Stimulated activated memory B cell treated with anti-CD40 and anti-IgM and Interleukin-4, amounts not matched to agents 10 μg/mL and 1 μg/mL and 100 μg/mL, for 72 hours (primary cell): ENCODE data around the gene NINL.
"Not testable (repeated sequence)": the region's sequence is repeated elsewhere in the genome, so short reads cannot be mapped to it uniquely, and the experiment has no call there.

Experiments
- ATAC-seq: fragments of 150-1000 bp; cut with Tn5 transposase; 2 replicates; pipeline ENCODE4 v1.10.0; 2021
- H3K27ac Mint-ChIP-seq: one replicate; pipeline ENCODE4 v1.8.0; 2022; ENCODE audit warnings: mild to moderate bottlenecking, mixed read lengths
- H3K27me3 Mint-ChIP-seq: one replicate; pipeline ENCODE4 v1.8.0; 2022; ENCODE audit warnings: mixed read lengths
- H3K36me3 Mint-ChIP-seq: one replicate; pipeline ENCODE4 v1.8.0; 2022; ENCODE audit warnings: mixed read lengths
- H3K4me1 Mint-ChIP-seq: one replicate; pipeline ENCODE4 v1.8.0; 2022; ENCODE audit warnings: mixed read lengths
- H3K4me3 Mint-ChIP-seq: one replicate; pipeline ENCODE4 v1.8.0; 2022; ENCODE audit warnings: mild to moderate bottlenecking, moderate library complexity, mixed read lengths
- H3K9me3 Mint-ChIP-seq: one replicate; pipeline ENCODE4 v1.8.0; 2022; ENCODE audit warnings: mixed read lengths

The NINL gene

GRCh38 chr20:25605148-25605547 lies 19.8 kb upstream of the NINL start:
- Mint-ChIP-seq H3K27me3 (peaks cover 18% of the 10 kb centered on the region), H3K27ac (no peak overlapping the region), H3K36me3 (peaks cover 7% of the 10 kb centered on the region), H3K4me1 (no peaks in the 10 kb centered on the region), H3K9me3 (no peaks in the 10 kb centered on the region), H3K4me3 (no peak overlapping the region)
- ATAC-seq, result no peak

- Mint-ChIP-seq H3K36me3 (peaks cover 2% of the 10 kb centered on the region), H3K27ac (no peak overlapping the region), H3K27me3 (peaks cover 18% of the 10 kb centered on the region), H3K9me3 (no peaks in the 10 kb centered on the region), H3K4me1 (no peaks in the 10 kb centered on the region), H3K4me3 (no peak overlapping the region)
- no peak for ATAC-seq
Observed at GRCh38 chr20:25604611-25605010, 19.3 kb upstream of the NINL start.

- peaks cover 18% of the 10 kb centered on the region for H3K27me3 Mint-ChIP-seq
- not testable (repeated sequence) for H3K4me3 Mint-ChIP-seq, ATAC-seq, H3K27ac Mint-ChIP-seq, H3K36me3 Mint-ChIP-seq, H3K9me3 Mint-ChIP-seq, H3K4me1 Mint-ChIP-seq
Observed at GRCh38 chr20:25602914-25603309, 17.6 kb upstream of the NINL start.

GRCh38 chr20:25602191-25602913 lies 17.0 kb upstream of the NINL start:
- H3K4me3 Mint-ChIP-seq, H3K9me3 Mint-ChIP-seq, ATAC-seq, H3K27ac Mint-ChIP-seq, H3K36me3 Mint-ChIP-seq, H3K4me1 Mint-ChIP-seq: not testable (repeated sequence)
- H3K27me3 Mint-ChIP-seq, result peaks cover 18% of the 10 kb centered on the region

GRCh38 chr20:25601659-25602058 lies 16.3 kb upstream of the NINL start:
- H3K27ac Mint-ChIP-seq, result no peak overlapping the region
- ATAC-seq, result no peak
- H3K4me3 Mint-ChIP-seq, result no peak overlapping the region
- no peaks in the 10 kb centered on the region for H3K4me1 Mint-ChIP-seq
- H3K9me3 Mint-ChIP-seq, result no peaks in the 10 kb centered on the region
- H3K36me3 Mint-ChIP-seq, result no peaks in the 10 kb centered on the region
- peaks cover 18% of the 10 kb centered on the region for H3K27me3 Mint-ChIP-seq

- Mint-ChIP-seq H3K36me3 (no peaks in the 10 kb centered on the region), H3K4me3 (no peak overlapping the region)
Observed at GRCh38 chr20:25600632-25601031, 15.3 kb upstream of the NINL start.

GRCh38 chr20:25592135-25592852 lies 7.0 kb upstream of the NINL start:
- no peak overlapping the region for H3K4me3 Mint-ChIP-seq
- H3K27ac Mint-ChIP-seq, result no peak overlapping the region
- H3K36me3 Mint-ChIP-seq, result no peaks in the 10 kb centered on the region
- no peaks in the 10 kb centered on the region for H3K4me1 Mint-ChIP-seq
- no peaks in the 10 kb centered on the region for H3K27me3 Mint-ChIP-seq
- ATAC-seq, result no peak
- no peaks in the 10 kb centered on the region for H3K9me3 Mint-ChIP-seq

More at GRCh38 chr20:25600632-25601031, 15.3 kb upstream of the NINL start:
- Mint-ChIP-seq H3K4me1 (no peaks in the 10 kb centered on the region), H3K9me3 (no peaks in the 10 kb centered on the region), H3K27me3 (peaks cover 18% of the 10 kb centered on the region), H3K27ac (no peak overlapping the region)
- ATAC-seq, result no peak

- H3K4me1 Mint-ChIP-seq, H3K9me3 Mint-ChIP-seq, H3K27ac Mint-ChIP-seq, H3K36me3 Mint-ChIP-seq, ATAC-seq, H3K27me3 Mint-ChIP-seq, H3K4me3 Mint-ChIP-seq: not testable (repeated sequence)
Observed at GRCh38 chr20:25590778-25591177, 5.4 kb upstream of the NINL start.

GRCh38 chr20:25588491-25588890 lies 3.2 kb upstream of the NINL start:
- H3K27me3 Mint-ChIP-seq, result peaks cover 24% of the 10 kb centered on the region
- H3K27ac Mint-ChIP-seq, result no peak overlapping the region
- ATAC-seq, result no peak
- H3K36me3 Mint-ChIP-seq, result no peaks in the 10 kb centered on the region
- peaks cover 6% of the 10 kb centered on the region for H3K4me1 Mint-ChIP-seq
- H3K9me3 Mint-ChIP-seq, result peaks cover 3% of the 10 kb centered on the region
- no peak overlapping the region for H3K4me3 Mint-ChIP-seq

GRCh38 chr20:25587536-25587935 lies 2.2 kb upstream of the NINL start:
- Mint-ChIP-seq H3K9me3 (peaks cover 3% of the 10 kb centered on the region), H3K4me3 (no peak overlapping the region), H3K36me3 (no peaks in the 10 kb centered on the region), H3K27ac (no peak overlapping the region), H3K27me3 (peaks cover 33% of the 10 kb centered on the region), H3K4me1 (peaks cover 6% of the 10 kb centered on the region)
- ATAC-seq, result no peak

GRCh38 chr20:25586877-25587276 lies 1.5 kb upstream of the NINL start:
- Mint-ChIP-seq H3K36me3 (no peaks in the 10 kb centered on the region), H3K4me1 (peaks cover 6% of the 10 kb centered on the region), H3K27me3 (peaks cover 39% of the 10 kb centered on the region), H3K4me3 (no peak overlapping the region), H3K9me3 (peaks cover 3% of the 10 kb centered on the region), H3K27ac (no peak overlapping the region)
- ATAC-seq, result no peak

GRCh38 chr20:25583607-25584006 lies 1.7 kb downstream of the NINL start:
- H3K9me3 Mint-ChIP-seq, H3K4me3 Mint-ChIP-seq, ATAC-seq, H3K4me1 Mint-ChIP-seq, H3K36me3 Mint-ChIP-seq, H3K27ac Mint-ChIP-seq: not testable (repeated sequence)
- peaks cover 39% of the 10 kb centered on the region for H3K27me3 Mint-ChIP-seq

GRCh38 chr20:25580711-25581110 lies 4.6 kb downstream of the NINL start:
- H3K9me3 Mint-ChIP-seq, result peaks cover 3% of the 10 kb centered on the region
- no peaks in the 10 kb centered on the region for H3K36me3 Mint-ChIP-seq
- peaks cover 31% of the 10 kb centered on the region for H3K27me3 Mint-ChIP-seq
- H3K4me3 Mint-ChIP-seq, result no peak overlapping the region
- peaks cover 6% of the 10 kb centered on the region for H3K4me1 Mint-ChIP-seq
- no peak overlapping the region for H3K27ac Mint-ChIP-seq
- no peak for ATAC-seq

- Mint-ChIP-seq H3K9me3 (peaks cover 3% of the 10 kb centered on the region), H3K27me3 (peaks cover 28% of the 10 kb centered on the region), H3K36me3 (no peaks in the 10 kb centered on the region), H3K4me1 (peaks cover under 1% of the 10 kb centered on the region), H3K4me3 (no peak overlapping the region), H3K27ac (no peak overlapping the region)
- no peak for ATAC-seq
Observed at GRCh38 chr20:25579081-25579770, 6.1 kb downstream of the NINL start.

- no peaks in the 10 kb centered on the region for H3K4me1 Mint-ChIP-seq
- H3K4me3 Mint-ChIP-seq, result no peak overlapping the region
- no peaks in the 10 kb centered on the region for H3K36me3 Mint-ChIP-seq
- ATAC-seq, result no peak
- peaks cover 9% of the 10 kb centered on the region for H3K27me3 Mint-ChIP-seq
- no peaks in the 10 kb centered on the region for H3K9me3 Mint-ChIP-seq
- H3K27ac Mint-ChIP-seq, result no peak overlapping the region
Observed at GRCh38 chr20:25576783-25577530, 8.4 kb downstream of the NINL start.
